Lung (tissue), 12 donors: ENCODE measurements around the gene IL27RA. TPM values are rescaled to one million over a fixed set of nuclear protein-coding genes. Genes with fewer than 3 reads are reported as not detected.

Source experiments
- ATAC-seq: fragments of 200-7000 bp; cut with Tn5 transposase; one replicate; pipeline ENCODE4 v1.9.1; 2020; ENCODE audit warnings: moderate number of reproducible peaks; ENCODE audit not compliant: insufficient read depth, low FRiP score
- DNase-seq, 3 donors: peaks; one replicate each; pipeline ENCODE4 v3.0.0-alpha.2; 2013 to 2017
- H3K27ac ChIP-seq, 2 donors: one replicate each; pipeline ENCODE4 v1.5.1; 2013; ENCODE audit warnings: mild to moderate bottlenecking in 2 of 2, moderate library complexity in 2 of 2, control low read depth in 1 of 2, inconsistent platforms in 1 of 2, low read depth in 1 of 2, low read length in 1 of 2
- H3K27me3 ChIP-seq, 3 donors: one replicate each; pipeline ENCODE4 v1.5.1; 2013; ENCODE audit warnings: low read length in 2 of 3; ENCODE audit not compliant: control insufficient read depth in 3 of 3, insufficient read depth in 3 of 3
- H3K36me3 ChIP-seq, 4 donors: one replicate each; pipeline ENCODE4 v1.5.1; 2013; ENCODE audit warnings: low read length in 4 of 4, mild to moderate bottlenecking in 1 of 4, moderate library complexity in 1 of 4; ENCODE audit not compliant: control insufficient read depth in 4 of 4, insufficient read depth in 4 of 4
- H3K4me1 ChIP-seq, 5 donors: one replicate each; pipeline ENCODE4 v1.5.1; 2013; ENCODE audit warnings: low read length in 5 of 5, mild to moderate bottlenecking in 2 of 5, moderate library complexity in 1 of 5; ENCODE audit not compliant: control insufficient read depth in 5 of 5, insufficient read depth in 5 of 5
- H3K4me3 ChIP-seq: one replicate; pipeline ENCODE4 v1.5.1; 2013; ENCODE audit warnings: mild to moderate bottlenecking, control low read depth, moderate library complexity
- H3K9ac ChIP-seq, 2 donors: one replicate each; pipeline ENCODE4 v1.5.1; 2013; ENCODE audit warnings: low read length in 2 of 2, control low read depth in 1 of 2; ENCODE audit not compliant: insufficient read depth in 1 of 2
- H3K9me3 ChIP-seq, 4 donors: one replicate each; pipeline ENCODE4 v1.5.1; 2013; ENCODE audit warnings: low read length in 3 of 4, mild to moderate bottlenecking in 1 of 4, moderate library complexity in 1 of 4; ENCODE audit not compliant: control insufficient read depth in 4 of 4, insufficient read depth in 3 of 4
- WGBS, 2 donors: extraction: QIAGEN DNeasy Blood & Tissue Kit; methylation state at CpG; one replicate each; pipeline ENCODE4 v1.1.7; 2013; 5-methylcytosine and 5-hydroxymethylcytosine counted together
- polyA plus RNA-seq, 2 donors: library from polyadenylated mRNA; stranded (reverse); fragments of 200-250 nt; gene quantifications; one replicate each; pipeline ENCODE4 v1.2.1, GENCODE V29; 2013
- total RNA-seq, 2 donors: library from RNA; depleted of rRNA in 1 of 2; stranded (reverse); fragments of >200 nt in 1 of 2; gene quantifications; one replicate each; pipeline ENCODE4 v1.2.1, GENCODE V29; 2014 to 2021
- TF ChIP-seq, protein P1 (sequence below): IDR thresholded peaks from 2 replicates; pipeline ENCODE4 v1.5.1; 2012; ENCODE audit warnings: mild to moderate bottlenecking; ENCODE audit errors: control extremely low read depth, extremely low read depth
- donor health status: control.
- donor health status: control.
- donor health status: Bipolar disorder and iron deficiency.
- donor health status: healthy.
- donor health status: DM: yes; HTN: yes; CAD: no.

IL27RA gene
- total and polyA plus RNA-seq, 4 donors: 7.0 to 22.7 (median 15.0) TPM

DNA sequence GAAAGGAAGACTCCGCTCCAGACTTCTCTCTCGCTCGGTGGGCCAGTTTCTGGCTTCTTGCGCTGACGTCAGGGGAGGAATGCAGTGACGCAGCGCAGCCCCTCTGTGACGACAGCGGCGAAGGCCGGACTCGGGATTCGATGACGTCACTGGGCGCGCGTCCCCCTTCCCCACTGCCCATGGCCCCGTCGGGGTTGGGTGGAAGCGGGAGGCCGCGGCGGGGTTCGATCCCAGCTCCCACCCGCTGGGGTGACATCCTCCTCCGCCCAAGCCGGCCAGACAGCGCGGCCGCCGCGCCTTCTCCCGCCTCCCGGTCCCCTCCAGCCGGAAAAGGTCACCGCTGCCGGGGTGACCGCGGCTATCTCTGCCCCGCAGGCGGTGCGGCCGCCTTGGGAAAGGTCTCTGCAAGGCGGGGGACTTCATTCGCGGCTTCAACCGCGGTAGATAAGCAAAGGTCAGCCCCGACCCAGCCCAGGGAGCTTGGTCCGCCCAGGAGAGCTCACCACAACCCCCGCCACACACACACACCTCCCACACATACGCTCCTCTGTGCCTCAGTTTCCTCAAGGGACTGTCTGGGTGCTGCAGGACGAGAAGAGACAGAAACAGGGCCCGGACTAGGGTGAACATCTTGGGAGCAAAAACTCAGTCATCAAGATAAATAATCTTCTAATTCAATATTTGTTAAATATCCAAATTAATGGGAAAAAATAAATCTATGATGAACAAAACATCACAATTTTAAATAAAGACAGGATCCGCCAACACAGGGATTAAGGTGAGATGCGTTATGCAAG lies 24.6 kb upstream of the IL27RA start:
- Histone ChIP-seq H3K27me3 (no peaks in the 10 kb centered on the region), H3K9ac (peak overlapping the region; percentile 84 to 95), H3K4me1 (peaks cover 0 to 4% (median 3%) of the 10 kb centered on the region in 5 donors), H3K4me3 (peak overlapping the region; percentile 78), H3K36me3 (no peaks in the 10 kb centered on the region), H3K27ac (peak overlapping the region; percentile 96 to 100), H3K9me3 (no peaks in the 10 kb centered on the region)
- 5% methylated on average over 56 of the region's 56 CpGs for WGBS, 2 donors
- no peak for DNase-seq
- TF ChIP-seq, protein P1, sequence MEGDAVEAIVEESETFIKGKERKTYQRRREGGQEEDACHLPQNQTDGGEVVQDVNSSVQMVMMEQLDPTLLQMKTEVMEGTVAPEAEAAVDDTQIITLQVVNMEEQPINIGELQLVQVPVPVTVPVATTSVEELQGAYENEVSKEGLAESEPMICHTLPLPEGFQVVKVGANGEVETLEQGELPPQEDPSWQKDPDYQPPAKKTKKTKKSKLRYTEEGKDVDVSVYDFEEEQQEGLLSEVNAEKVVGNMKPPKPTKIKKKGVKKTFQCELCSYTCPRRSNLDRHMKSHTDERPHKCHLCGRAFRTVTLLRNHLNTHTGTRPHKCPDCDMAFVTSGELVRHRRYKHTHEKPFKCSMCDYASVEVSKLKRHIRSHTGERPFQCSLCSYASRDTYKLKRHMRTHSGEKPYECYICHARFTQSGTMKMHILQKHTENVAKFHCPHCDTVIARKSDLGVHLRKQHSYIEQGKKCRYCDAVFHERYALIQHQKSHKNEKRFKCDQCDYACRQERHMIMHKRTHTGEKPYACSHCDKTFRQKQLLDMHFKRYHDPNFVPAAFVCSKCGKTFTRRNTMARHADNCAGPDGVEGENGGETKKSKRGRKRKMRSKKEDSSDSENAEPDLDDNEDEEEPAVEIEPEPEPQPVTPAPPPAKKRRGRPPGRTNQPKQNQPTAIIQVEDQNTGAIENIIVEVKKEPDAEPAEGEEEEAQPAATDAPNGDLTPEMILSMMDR: no peak
- ATAC-seq: peak; percentile 7

- H3K36me3 ChIP-seq: no peaks in the 10 kb centered on the region
- 88 to 90% methylated on average over 2 of the region's 2 CpGs for WGBS, 2 donors
- DNase-seq: no peak
- H3K4me1 ChIP-seq: no peaks in the 10 kb centered on the region
- no peak overlapping the region for H3K9ac ChIP-seq
- H3K9me3 ChIP-seq: no peaks in the 10 kb centered on the region
- TF ChIP-seq, protein P1: no peak
- ATAC-seq: no peak
- no peak overlapping the region for H3K4me3 ChIP-seq
- no peak overlapping the region for H3K27ac ChIP-seq
- no peaks in the 10 kb centered on the region for H3K27me3 ChIP-seq
Observed at GRCh38 chr19:14012378-14012915, 19.1 kb upstream of the IL27RA start.

- WGBS, 2 donors: 75 to 80% methylated on average over 8 of the region's 8 CpGs
- DNase-seq (no peak), ATAC-seq (no peak)
- TF ChIP-seq, protein P1: no peak
- Histone ChIP-seq H3K9ac (no peak overlapping the region), H3K27ac (no peak overlapping the region), H3K36me3 (no peaks in the 10 kb centered on the region), H3K27me3 (no peaks in the 10 kb centered on the region), H3K9me3 (no peaks in the 10 kb centered on the region), H3K4me1 (no peaks in the 10 kb centered on the region), H3K4me3 (no peak overlapping the region)
Observed at GRCh38 chr19:14015524-14016035, 16.0 kb upstream of the IL27RA start.
